GM12874 (cell line): Measurements from ENCODE around the gene TTC32.

Source experiments
- CTCF ChIP-seq: IDR thresholded peaks from 2 replicates; pipeline ENCODE4 v1.5.1; 2011; ENCODE audit warnings: low read depth, mild to moderate bottlenecking, control low read depth, low read length, moderate library complexity; ENCODE audit not compliant: insufficient read depth

TTC32 gene

GRCh38 chr2:19850056-19851050 lies 51.4 kb downstream of the TTC32 start:
- TF ChIP-seq CTCF = no peak

GRCh38 chr2:19848952-19849351 lies 52.8 kb downstream of the TTC32 start:
- no peak for TF ChIP-seq CTCF

- no peak for TF ChIP-seq CTCF
Measured at GRCh38 chr2:19848029-19848750, 53.6 kb downstream of the TTC32 start.

GRCh38 chr2:19847486-19847885 lies 54.3 kb downstream of the TTC32 start:
- TF ChIP-seq CTCF = no peak
